Activated CD8-positive, alpha-beta T cell treated with anti-CD3 and anti-CD28 coated beads for 36 hours (primary cell): ENCODE data around the gene GABARAPL2. TPM values are rescaled to one million over a fixed set of nuclear protein-coding genes. Genes with fewer than 3 reads are reported as not detected.
"Not testable (repeated sequence)": the region's sequence is repeated elsewhere in the genome, so short reads cannot be mapped to it uniquely, and the experiment has no call there.

ENCODE experiments used
- ATAC-seq: fragments of 200-7000 bp; cut with Tn5 transposase; one replicate; pipeline ENCODE4 v1.10.0; 2021; ENCODE audit warnings: mild to moderate bottlenecking, moderate library complexity
- CTCF ChIA-PET: fragments of 350-600 bp; sonication (Branson Sonifier 250); formaldehyde crosslinking; loops from one replicate; lab custom pipeline; 2021; ENCODE audit warnings: antibody characterized with exemption; lab: Charles Lee
- POLR2A ChIA-PET: fragments of 350-600 bp; sonication (Branson Sonifier 250); formaldehyde crosslinking; loops from one replicate; lab custom pipeline; 2021; ENCODE audit warnings: antibody characterized with exemption; lab: Charles Lee
- DNase-seq: peaks from one replicate; pipeline ENCODE4 v3.0.0-alpha.2; 2020
- H3K27ac Mint-ChIP-seq: one replicate; pipeline ENCODE4 v1.8.0; 2021; ENCODE audit warnings: mild to moderate bottlenecking, mixed read lengths
- H3K27me3 Mint-ChIP-seq: one replicate; pipeline ENCODE4 v1.8.0; 2021; ENCODE audit warnings: mixed read lengths
- H3K36me3 Mint-ChIP-seq: one replicate; pipeline ENCODE4 v1.8.0; 2021; ENCODE audit warnings: low read depth, mixed read lengths
- H3K4me1 Mint-ChIP-seq: one replicate; pipeline ENCODE4 v1.8.0; 2021; ENCODE audit warnings: low read depth, mixed read lengths
- H3K4me3 Mint-ChIP-seq: one replicate; pipeline ENCODE4 v1.8.0; 2021; ENCODE audit warnings: mild to moderate bottlenecking, moderate library complexity, mixed read lengths
- H3K9me3 Mint-ChIP-seq: one replicate; pipeline ENCODE4 v1.8.0; 2021; ENCODE audit warnings: mixed read lengths
- intact Hi-C: fragments of 100-400 bp; cut with micrococcal nuclease; formaldehyde crosslinking; loops from one replicate; pipeline ENCODE4 v1.10.0; 2022
- total RNA-seq, 2 experiments: library from RNA; stranded (reverse); gene quantifications; one replicate each; pipeline ENCODE4 v1.2.3, GENCODE V29; 2021
- TF ChIP-seq, protein P1 (sequence below): fragments of 200-600 bp; IDR thresholded peaks from one replicate; pipeline ENCODE4 v1.8.0; 2022; ENCODE audit warnings: antibody characterized with exemption, mild to moderate bottlenecking

GABARAPL2 gene
- total RNA-seq, 2 experiments from 2014 or later, result 56.3 to 57.4 TPM

- H3K27ac Mint-ChIP-seq, result no peak overlapping the region
- intact Hi-C loops, result no loop called here
- TF ChIP-seq, protein P1, sequence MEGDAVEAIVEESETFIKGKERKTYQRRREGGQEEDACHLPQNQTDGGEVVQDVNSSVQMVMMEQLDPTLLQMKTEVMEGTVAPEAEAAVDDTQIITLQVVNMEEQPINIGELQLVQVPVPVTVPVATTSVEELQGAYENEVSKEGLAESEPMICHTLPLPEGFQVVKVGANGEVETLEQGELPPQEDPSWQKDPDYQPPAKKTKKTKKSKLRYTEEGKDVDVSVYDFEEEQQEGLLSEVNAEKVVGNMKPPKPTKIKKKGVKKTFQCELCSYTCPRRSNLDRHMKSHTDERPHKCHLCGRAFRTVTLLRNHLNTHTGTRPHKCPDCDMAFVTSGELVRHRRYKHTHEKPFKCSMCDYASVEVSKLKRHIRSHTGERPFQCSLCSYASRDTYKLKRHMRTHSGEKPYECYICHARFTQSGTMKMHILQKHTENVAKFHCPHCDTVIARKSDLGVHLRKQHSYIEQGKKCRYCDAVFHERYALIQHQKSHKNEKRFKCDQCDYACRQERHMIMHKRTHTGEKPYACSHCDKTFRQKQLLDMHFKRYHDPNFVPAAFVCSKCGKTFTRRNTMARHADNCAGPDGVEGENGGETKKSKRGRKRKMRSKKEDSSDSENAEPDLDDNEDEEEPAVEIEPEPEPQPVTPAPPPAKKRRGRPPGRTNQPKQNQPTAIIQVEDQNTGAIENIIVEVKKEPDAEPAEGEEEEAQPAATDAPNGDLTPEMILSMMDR, result no peak
- no peaks in the 10 kb centered on the region for H3K9me3 Mint-ChIP-seq
- ATAC-seq, result no peak
- peaks cover 4% of the 10 kb centered on the region for H3K36me3 Mint-ChIP-seq
- DNase-seq, result no peak
- ChIA-PET CTCF (interaction anchor here (0.9 kb wide), 1 partner anchor 67 kb away, joined by 3 read pairs; no protein-coding TSS in a partner anchor), POLR2A (interaction anchor here (0.6 kb wide), 1 partner anchor 1473 kb away, joined by 4 read pairs; no protein-coding TSS in a partner anchor)
- H3K4me3 Mint-ChIP-seq, result no peak overlapping the region
- peaks cover 9% of the 10 kb centered on the region for H3K4me1 Mint-ChIP-seq
- no peaks in the 10 kb centered on the region for H3K27me3 Mint-ChIP-seq
Measured at GRCh38 chr16:75584108-75584507, 17.9 kb downstream of the GABARAPL2 start.

- CTCF ChIA-PET, result interaction anchor here (1.6 kb wide), 1 partner anchor 33 kb away, joined by 3 read pairs; no protein-coding TSS in a partner anchor
- Mint-ChIP-seq H3K4me1 (peaks cover 2% of the 10 kb centered on the region), H3K27me3 (no peaks in the 10 kb centered on the region), H3K4me3 (no peak overlapping the region), H3K27ac (no peak overlapping the region), H3K36me3 (peaks cover 3% of the 10 kb centered on the region), H3K9me3 (no peaks in the 10 kb centered on the region)
- TF ChIP-seq, protein P1, result no peak
- POLR2A ChIA-PET, result no interaction called here
- ATAC-seq (no peak), DNase-seq (no peak)
- intact Hi-C loops, result no loop called here
Measured at GRCh38 chr16:75588716-75589115, 22.5 kb downstream of the GABARAPL2 start.

DNA sequence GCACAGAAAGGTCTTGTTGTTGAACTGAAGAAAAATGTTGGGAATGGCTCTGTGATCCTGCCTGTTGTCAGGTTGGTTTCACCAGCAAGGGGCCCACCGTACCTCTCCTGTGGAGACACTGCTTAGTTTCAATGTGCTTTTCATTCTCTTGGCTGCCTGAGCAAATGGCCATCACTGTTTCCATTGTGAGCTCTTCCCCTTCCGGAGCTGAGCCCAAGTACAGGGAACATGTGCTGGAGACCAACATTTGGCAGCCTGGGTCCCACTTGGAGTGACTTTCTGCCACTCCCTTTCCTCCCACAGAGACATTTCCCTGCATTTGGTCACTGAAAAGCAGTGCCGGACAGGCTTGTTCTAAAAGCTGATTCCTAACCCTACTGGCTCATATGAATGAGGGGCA is 23.1 kb downstream of the GABARAPL2 start:
- Mint-ChIP-seq H3K27ac (no peak overlapping the region), H3K4me1 (peaks cover 8% of the 10 kb centered on the region), H3K36me3 (peaks cover 9% of the 10 kb centered on the region), H3K27me3 (no peaks in the 10 kb centered on the region), H3K4me3 (no peak overlapping the region), H3K9me3 (no peaks in the 10 kb centered on the region)
- TF ChIP-seq, protein P1, result no peak
- no peak for ATAC-seq
- ChIA-PET CTCF (interaction anchor here (1.6 kb wide), 1 partner anchor 32 kb away, joined by 3 read pairs; no protein-coding TSS in a partner anchor), POLR2A (no interaction called here)
- DNase-seq, result no peak
- intact Hi-C loops, result no loop called here

- no peaks in the 10 kb centered on the region for H3K9me3 Mint-ChIP-seq
- CTCF ChIA-PET, result no interaction called here
- H3K27ac Mint-ChIP-seq, result no peak overlapping the region
Measured at GRCh38 chr16:75590920-75591843, 25.0 kb downstream of the GABARAPL2 start.

GRCh38 chr16:75591927-75592326 is 25.7 kb downstream of the GABARAPL2 start:
- Mint-ChIP-seq H3K4me1 (peaks cover 14% of the 10 kb centered on the region), H3K36me3 (peaks cover 14% of the 10 kb centered on the region)
- intact Hi-C loops, H3K9me3 Mint-ChIP-seq, ATAC-seq, H3K4me3 Mint-ChIP-seq, H3K27ac Mint-ChIP-seq, DNase-seq, H3K27me3 Mint-ChIP-seq, CTCF ChIA-PET: not testable (repeated sequence)
- POLR2A ChIA-PET, result interaction anchor here (1.5 kb wide), 1 partner anchor 9 kb away, joined by 3 read pairs; no protein-coding TSS in a partner anchor

More at GRCh38 chr16:75590920-75591843, 25.0 kb downstream of the GABARAPL2 start:
- peaks cover 14% of the 10 kb centered on the region for H3K4me1 Mint-ChIP-seq
- intact Hi-C loops, result no loop called here
- H3K27me3 Mint-ChIP-seq, result no peaks in the 10 kb centered on the region
- TF ChIP-seq, protein P1, result no peak
- DNase-seq, result no peak
- POLR2A ChIA-PET, result interaction anchor here (1.5 kb wide), 1 partner anchor 10 kb away, joined by 3 read pairs; no protein-coding TSS in a partner anchor
- no peak for ATAC-seq
- H3K4me3 Mint-ChIP-seq, result no peak overlapping the region
- peaks cover 12% of the 10 kb centered on the region for H3K36me3 Mint-ChIP-seq
